Erythroblast (primary cell): ENCODE measurements around the gene BRME1.

Experiments used
- GATA1 ChIP-seq: IDR thresholded peaks from 2 replicates; pipeline ENCODE4 v1.6.1; 2011; ENCODE audit warnings: low read depth, mild to moderate bottlenecking, control low read depth, low read length, moderate library complexity
- POLR2A ChIP-seq: IDR thresholded peaks from 2 replicates; pipeline ENCODE4 v1.6.1; 2011; ENCODE audit warnings: mild to moderate bottlenecking, low read length

DNA sequence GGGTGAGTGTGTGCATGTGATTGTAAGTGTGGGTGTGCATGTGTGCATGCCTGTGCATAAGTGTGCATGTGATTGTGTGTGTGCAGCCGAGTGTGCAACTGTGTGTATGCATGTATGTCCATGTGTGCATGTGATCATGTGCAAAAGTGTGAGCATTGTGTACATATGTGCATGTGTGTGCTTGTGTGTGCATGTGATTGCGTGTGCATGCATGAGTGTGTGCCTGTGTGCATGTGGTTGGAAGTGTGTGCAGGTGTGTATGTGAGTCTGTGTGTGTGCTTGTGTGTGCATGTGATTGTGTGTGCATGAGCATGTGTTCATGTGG is 28.8 kb upstream of the BRME1 start:
- TF ChIP-seq POLR2A = no peak
- no peak for TF ChIP-seq GATA1
